ENCODE data around the gene SDS.

SDS gene

DNA sequence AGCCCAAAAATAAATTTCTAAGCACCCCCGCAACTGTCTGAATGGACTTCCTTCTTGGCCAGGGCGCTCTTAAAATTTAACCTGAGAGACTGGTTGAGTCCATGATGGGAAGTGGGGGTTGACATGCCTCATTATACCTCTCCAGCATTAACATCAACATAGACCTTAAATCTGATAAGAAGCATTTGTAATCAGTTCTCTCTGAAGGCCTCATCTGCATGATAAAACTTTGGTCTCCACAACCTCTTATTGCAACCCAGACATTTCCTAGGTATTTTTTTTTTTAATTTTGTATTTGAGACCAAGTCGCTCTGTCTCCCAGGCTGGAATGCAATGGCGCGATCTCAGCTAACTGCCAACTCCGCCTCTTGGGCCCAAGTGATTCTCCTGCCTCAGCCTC is 58.4 kb downstream of the SDS start:
- no peak for DNase-seq
